BJ (cell line): Measurements from ENCODE around the gene CD52. TPM values are rescaled to one million over a fixed set of nuclear protein-coding genes. Genes with fewer than 3 reads are reported as not detected.

ENCODE experiments used
- CTCF ChIA-PET: fragments of 350-600 bp; formaldehyde crosslinking; extraction: SDS; loops from one replicate; lab custom pipeline; 2021; ENCODE audit warnings: antibody characterized with exemption, inconsistent platforms; lab: Yijun Ruan, JAX
- POLR2A ChIA-PET: fragments of 300-600 bp; sonication (Branson Sonifier 250); formaldehyde crosslinking; extraction: SDS; loops from one replicate; lab custom pipeline; 2021; ENCODE audit warnings: antibody characterized with exemption; lab: Charles Lee
- DNase-seq: peaks from one replicate; pipeline ENCODE4 v3.0.0-alpha.2; 2011; ENCODE audit warnings: low read depth
- H3K27me3 ChIP-seq: 2 replicates; pipeline ENCODE4 v1.6.0; 2011; ENCODE audit warnings: low read length; ENCODE audit not compliant: control insufficient read depth, insufficient read depth
- H3K36me3 ChIP-seq: 2 replicates; pipeline ENCODE4 v1.5.1; 2011; ENCODE audit warnings: low read length; ENCODE audit not compliant: control insufficient read depth, insufficient read depth
- H3K4me3 ChIP-seq: 2 replicates; pipeline ENCODE4 v1.5.1; 2011; ENCODE audit warnings: low read depth, mild to moderate bottlenecking, control low read depth, low read length
- CTCF ChIP-seq: IDR thresholded peaks from 2 replicates; pipeline ENCODE4 v1.5.1; 2011; ENCODE audit warnings: low read depth, mild to moderate bottlenecking, control low read depth, inconsistent platforms, low read length, moderate library complexity; ENCODE audit not compliant: insufficient read depth
- polyA plus RNA-seq: library from polyadenylated mRNA; depleted of rRNA; stranded (reverse); fragments of >200 nt; gene quantifications from 2 replicates; pipeline ENCODE4 v1.2.3, GENCODE V29; 2011

The CD52 gene
- polyA plus RNA-seq, 1 experiment = not detected

- no peak for DNase-seq
- no peaks in the 10 kb centered on the region for H3K36me3 ChIP-seq
- peaks cover 27% of the 10 kb centered on the region for H3K27me3 ChIP-seq
- CTCF ChIA-PET = interaction anchor here (2.1 to 5.3 kb wide), 3 partner anchors 9 to 84 kb away, joined by 5 to 28 read pairs (median 7); no protein-coding TSS in a partner anchor
- POLR2A ChIA-PET = no interaction called here
- H3K4me3 ChIP-seq = peak overlapping the region; percentile 19; the same call in 1 of the 2 replicates
- no peak for TF ChIP-seq CTCF
These were observed 42.4 kb downstream of the CD52 start for GRCh38 chr1:26359981-26360806.

DNA sequence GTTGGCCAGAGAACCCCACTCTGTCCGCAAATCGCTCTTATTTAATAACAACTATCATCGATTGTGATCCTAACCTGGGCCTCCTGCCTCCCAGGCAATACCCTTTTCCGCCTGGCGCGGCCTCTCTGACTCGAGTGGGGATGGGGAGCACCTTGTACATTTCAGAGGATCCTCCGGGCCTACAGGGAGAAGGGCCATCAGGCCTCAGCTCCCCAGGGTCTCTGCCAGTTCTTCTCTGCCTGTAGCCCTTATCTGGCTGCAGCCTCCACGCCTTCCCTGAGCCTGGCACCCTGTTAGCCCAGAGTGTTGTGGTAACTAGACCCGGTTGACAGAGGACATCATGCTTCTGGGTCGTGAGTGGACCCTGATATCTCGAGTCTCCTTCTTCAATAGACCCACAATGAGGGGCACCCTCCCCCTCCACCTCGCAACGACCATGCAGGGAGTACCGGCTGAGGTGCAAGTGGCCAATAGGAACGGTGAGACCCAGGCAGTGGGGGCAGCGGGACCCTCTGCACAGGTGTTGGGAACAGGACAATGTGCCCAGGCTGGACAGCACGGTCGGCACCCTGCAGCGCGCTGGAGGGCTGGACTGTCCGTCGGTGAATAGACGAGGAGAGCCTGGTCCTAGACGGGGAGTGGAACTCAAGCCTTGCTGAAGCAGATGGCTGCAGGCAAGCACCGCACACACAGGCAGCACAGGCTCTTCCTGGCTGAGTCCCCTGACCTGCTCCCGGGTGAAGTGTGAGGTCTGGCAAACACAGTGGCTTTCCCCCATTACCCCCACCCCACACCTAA lies 43.2 kb downstream of the CD52 start:
- Histone ChIP-seq H3K36me3 (no peaks in the 10 kb centered on the region), H3K27me3 (peaks cover 26% of the 10 kb centered on the region), H3K4me3 (no peak overlapping the region)
- CTCF ChIA-PET = interaction anchor here (1.3 to 5.3 kb wide), 6 partner anchors 10 to 191 kb away, joined by 5 to 78 read pairs (median 8); partner anchors contain the start of genes CEP85 and ZNF593
- no peak for TF ChIP-seq CTCF
- POLR2A ChIA-PET = interaction anchor here (0.6 kb wide), 1 partner anchor 78 kb away, joined by 3 read pairs; no protein-coding TSS in a partner anchor
- DNase-seq = no peak

DNA sequence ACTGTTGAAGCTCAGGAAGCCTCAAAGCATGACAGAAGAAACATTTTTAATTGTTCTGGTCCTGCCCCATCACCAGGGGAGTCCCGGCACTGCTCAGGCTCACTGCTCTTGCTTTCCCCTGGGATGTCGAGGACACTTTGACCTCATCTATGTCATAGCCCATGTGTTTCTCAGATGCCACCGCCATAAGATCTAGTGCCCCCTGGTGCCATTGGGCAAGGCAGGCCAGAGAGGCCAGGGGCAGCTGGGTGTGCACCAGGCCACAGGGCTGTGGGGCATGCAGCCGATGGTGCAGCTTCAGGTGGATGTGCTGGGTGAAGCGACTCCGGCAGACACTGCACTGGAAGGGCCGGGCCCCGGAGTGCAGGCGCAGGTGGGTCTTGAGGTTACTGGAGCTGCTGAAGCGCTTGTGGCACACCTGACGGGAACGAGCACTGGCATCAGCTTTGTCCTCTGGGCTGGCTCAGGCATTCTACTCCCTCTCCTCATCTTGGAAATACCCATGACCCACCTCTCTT lies 43.9 kb downstream of the CD52 start:
- TF ChIP-seq CTCF = no peak
- peaks cover 26% of the 10 kb centered on the region for H3K27me3 ChIP-seq
- ChIA-PET CTCF (interaction anchor here (0.9 to 5.3 kb wide), 10 partner anchors 10 to 192 kb away, joined by 3 to 78 read pairs (median 5); partner anchors contain the start of genes CEP85 and ZNF593), POLR2A (interaction anchor here (0.6 kb wide), 1 partner anchor 78 kb away, joined by 3 read pairs; no protein-coding TSS in a partner anchor)
- H3K4me3 ChIP-seq = no peak overlapping the region
- no peaks in the 10 kb centered on the region for H3K36me3 ChIP-seq
- DNase-seq = no peak

DNA sequence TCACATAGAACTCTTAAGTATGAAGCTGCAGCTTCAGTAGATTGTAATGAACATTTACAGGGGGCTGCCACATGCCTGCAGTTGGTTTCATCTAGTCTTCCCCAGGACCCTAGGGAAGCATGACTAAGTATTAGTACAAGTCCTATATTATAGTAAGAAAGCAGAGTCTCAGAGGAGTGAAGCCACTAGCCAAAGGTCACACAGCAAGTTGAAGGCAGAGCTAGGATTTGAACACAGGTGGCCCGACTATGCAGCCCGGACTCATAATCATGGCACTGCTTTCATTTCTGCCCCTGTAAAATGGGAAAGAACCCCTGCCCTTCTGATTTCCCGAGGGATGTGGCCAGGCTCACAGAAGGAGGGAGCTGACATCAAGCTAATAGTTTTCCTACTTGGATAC lies 44.6 kb downstream of the CD52 start:
- peaks cover 26% of the 10 kb centered on the region for H3K27me3 ChIP-seq
- no peak for TF ChIP-seq CTCF
- POLR2A ChIA-PET = no interaction called here
- H3K4me3 ChIP-seq = no peak overlapping the region
- DNase-seq = no peak
- CTCF ChIA-PET = interaction anchor here (0.9 to 5.3 kb wide), 9 partner anchors 9 to 193 kb away, joined by 3 to 78 read pairs (median 5); partner anchors contain the start of genes CEP85 and ZNF593
- no peaks in the 10 kb centered on the region for H3K36me3 ChIP-seq
